HG02885 (cell line): ENCODE data around the gene TAF15.

Source experiments
- ATAC-seq: cut with Tn5 transposase; IDR thresholded peaks from one replicate; pipeline ENCODE4 v1.9.1; 2021; ENCODE audit warnings: mild to moderate bottlenecking; ENCODE audit not compliant: unreplicated experiment, poor library complexity

Gene TAF15

GRCh38 chr17:35867574-35867973 is 58.3 kb downstream of the TAF15 start:
- ATAC-seq: no peak

- ATAC-seq: no peak
These were observed 59.5 kb downstream of the TAF15 start, which contains the start of gene HEATR9 for GRCh38 chr17:35868737-35869136. Gene HEATR9, minus strand, starts transcription at chr17:35868891. Its CDS starts 149 bp downstream, at chr17:35868742.

- no peak for ATAC-seq
These were observed 61.9 kb downstream of the TAF15 start for GRCh38 chr17:35870906-35871819.

GRCh38 chr17:35872196-35872980 is 63.1 kb downstream of the TAF15 start:
- no peak for ATAC-seq

- ATAC-seq: no peak
These were observed 66.0 kb downstream of the TAF15 start for GRCh38 chr17:35875072-35875799.

GRCh38 chr17:35875800-35876139 is 66.5 kb downstream of the TAF15 start:
- no peak for ATAC-seq

- ATAC-seq: no peak
These were observed 67.2 kb downstream of the TAF15 start for GRCh38 chr17:35876534-35876933.

- ATAC-seq: no peak
These were observed 68.2 kb downstream of the TAF15 start for GRCh38 chr17:35877345-35878029.

- ATAC-seq: no peak
These were observed 69.1 kb downstream of the TAF15 start for GRCh38 chr17:35878361-35878760.

- peak; percentile 92 for ATAC-seq
These were observed 70.7 kb downstream of the TAF15 start, which contains the start of gene CCL5 for GRCh38 chr17:35879773-35880654. Gene CCL5, minus strand, starts transcription at chr17:35880360.

- no peak for ATAC-seq
These were observed 80.0 kb downstream of the TAF15 start for GRCh38 chr17:35889241-35889640.

GRCh38 chr17:35889818-35890773 is 80.8 kb downstream of the TAF15 start:
- ATAC-seq: no peak

- no peak for ATAC-seq
These were observed 81.5 kb downstream of the TAF15 start for GRCh38 chr17:35890774-35891155.

GRCh38 chr17:35891269-35891668 is 82.0 kb downstream of the TAF15 start:
- no peak for ATAC-seq

- no peak for ATAC-seq
These were observed 83.1 kb downstream of the TAF15 start for GRCh38 chr17:35892091-35893035.

GRCh38 chr17:35893751-35894150 is 84.5 kb downstream of the TAF15 start:
- ATAC-seq: no peak

- no peak for ATAC-seq
These were observed 84.9 kb downstream of the TAF15 start for GRCh38 chr17:35894206-35894605.
